Small intestine (tissue), 7 donors: ENCODE data around the gene FARS2. TPM values are rescaled to one million over a fixed set of nuclear protein-coding genes. Genes with fewer than 3 reads are reported as not detected.

Experiments
- DNase-seq, 2 donors: peaks; one replicate each; pipeline versions ENCODE4 v3.0.0 to v3.0.0-alpha.2; 2013
- FAIRE-seq: peaks from 2 replicates; lab custom pipeline; 2012; peaks lifted over from hg19 to GRCh38; lab: Jason Lieb, UNC
- H3K27ac ChIP-seq, 3 donors: one replicate each; pipeline ENCODE4 v1.5.1; 2013; ENCODE audit warnings: low read length in 2 of 3, mild to moderate bottlenecking in 2 of 3, control low read depth in 1 of 3, inconsistent platforms in 1 of 3, low read depth in 1 of 3, moderate library complexity in 1 of 3
- H3K27me3 ChIP-seq, 3 donors: one replicate each; pipeline ENCODE4 v1.6.1; 2013; ENCODE audit warnings: low read length in 3 of 3, inconsistent platforms in 1 of 3; ENCODE audit not compliant: control insufficient read depth in 3 of 3, insufficient read depth in 3 of 3
- H3K36me3 ChIP-seq, 3 donors: one replicate each; pipeline ENCODE4 v1.6.1; 2013; ENCODE audit warnings: low read length in 3 of 3, inconsistent platforms in 1 of 3, low read depth in 1 of 3, mild to moderate bottlenecking in 1 of 3, moderate library complexity in 1 of 3; ENCODE audit not compliant: control insufficient read depth in 3 of 3, insufficient read depth in 2 of 3
- H3K4me1 ChIP-seq, 3 donors: one replicate each; pipeline ENCODE4 v1.6.1; 2013; ENCODE audit warnings: low read length in 2 of 3, inconsistent platforms in 1 of 3, low read depth in 1 of 3, mild to moderate bottlenecking in 1 of 3, moderate library complexity in 1 of 3; ENCODE audit not compliant: control insufficient read depth in 3 of 3, insufficient read depth in 2 of 3
- H3K4me3 ChIP-seq, 3 donors: one replicate each; pipeline ENCODE4 v1.5.1; 2013; ENCODE audit warnings: low read length in 3 of 3, control low read depth in 1 of 3, inconsistent platforms in 1 of 3, low read depth in 1 of 3, mild to moderate bottlenecking in 1 of 3, moderate library complexity in 1 of 3
- H3K9me3 ChIP-seq, 2 donors: one replicate each; pipeline ENCODE4 v1.6.1; 2013; ENCODE audit warnings: low read depth in 1 of 2, low read length in 1 of 2; ENCODE audit not compliant: control insufficient read depth in 2 of 2, insufficient read depth in 1 of 2
- WGBS, 3 donors: extraction: QIAGEN DNeasy Blood & Tissue Kit; methylation state at CpG; one replicate each; pipeline ENCODE4 v1.1.7; 2013; 5-methylcytosine and 5-hydroxymethylcytosine counted together
- polyA plus RNA-seq, 4 donors: library from polyadenylated mRNA; stranded (reverse) in 3 of 4; unstranded in 1 of 4; fragments of 200-250 nt in 3 of 4; fragments of 120-200 nt in 1 of 4; gene quantifications; one replicate each; pipeline versions ENCODE4 v1.2.1 to v1.2.3, GENCODE V29; 2013
- donor health status: healthy with polysubstance abuse.
- donor health status: control.
- donor health status: control.
- donor health status: Bipolar disorder and iron deficiency.
- donor health status: healthy.

The FARS2 gene
- polyA plus RNA-seq, 4 donors, result 6.0 to 16.6 (median 11.8) TPM

- no peaks in the 10 kb centered on the region for H3K27me3 ChIP-seq
- FAIRE-seq, result no peak
- peak; percentile 36 to 37 for DNase-seq
- H3K27ac ChIP-seq, result no peak overlapping the region
- no peaks in the 10 kb centered on the region for H3K36me3 ChIP-seq
- H3K9me3 ChIP-seq, result no peaks in the 10 kb centered on the region
- no peak overlapping the region for H3K4me3 ChIP-seq
- no peaks in the 10 kb centered on the region for H3K4me1 ChIP-seq
- WGBS, 3 donors, result 80 to 89% (median 83%) methylated on average over 12 of the region's 12 CpGs
These were observed 484.9 kb downstream of the FARS2 start for GRCh38 chr6:5746053-5746758.

GRCh38 chr6:5746759-5747130, 485.4 kb downstream of the FARS2 start:
- Histone ChIP-seq H3K27me3 (no peaks in the 10 kb centered on the region), H3K36me3 (no peaks in the 10 kb centered on the region), H3K4me3 (no peak overlapping the region), H3K27ac (no peak overlapping the region), H3K9me3 (no peaks in the 10 kb centered on the region), H3K4me1 (no peaks in the 10 kb centered on the region)
- no peak for DNase-seq
- WGBS, 3 donors, result 97 to 99% (median 97%) methylated on average over 3 of the region's 3 CpGs
- FAIRE-seq, result no peak

- H3K27ac ChIP-seq, result no peak overlapping the region
- no peaks in the 10 kb centered on the region for H3K4me1 ChIP-seq
- H3K27me3 ChIP-seq, result no peaks in the 10 kb centered on the region
- H3K4me3 ChIP-seq, result no peak overlapping the region
- H3K9me3 ChIP-seq, result no peaks in the 10 kb centered on the region
- FAIRE-seq (no peak), DNase-seq (no peak)
- no peaks in the 10 kb centered on the region for H3K36me3 ChIP-seq
- WGBS, 3 donors, result 84 to 92% (median 90%) methylated on average over 2 of the region's 2 CpGs
These were observed 486.1 kb downstream of the FARS2 start for GRCh38 chr6:5747379-5747778.

GRCh38 chr6:5749016-5749650, 487.8 kb downstream of the FARS2 start:
- WGBS, 3 donors, result 91 to 95% (median 92%) methylated on average over 6 of the region's 6 CpGs
- Histone ChIP-seq H3K4me1 (no peaks in the 10 kb centered on the region), H3K27ac (no peak overlapping the region), H3K4me3 (no peak overlapping the region), H3K9me3 (peaks cover 0 to 7% of the 10 kb centered on the region in 2 donors), H3K36me3 (no peaks in the 10 kb centered on the region), H3K27me3 (no peaks in the 10 kb centered on the region)
- FAIRE-seq (no peak), DNase-seq (no peak)

- FAIRE-seq, result no peak
These were observed 488.4 kb downstream of the FARS2 start for GRCh38 chr6:5749651-5750215.

GRCh38 chr6:5751525-5752390, 490.4 kb downstream of the FARS2 start:
- Histone ChIP-seq H3K4me1 (no peaks in the 10 kb centered on the region), H3K4me3 (no peak overlapping the region), H3K9me3 (peaks cover 0 to 9% of the 10 kb centered on the region in 2 donors), H3K36me3 (no peaks in the 10 kb centered on the region), H3K27ac (no peak overlapping the region), H3K27me3 (no peaks in the 10 kb centered on the region)
- no peak for FAIRE-seq
- WGBS, 3 donors, result 85 to 94% (median 86%) methylated on average over 9 of the region's 9 CpGs
- DNase-seq, result no peak

More at GRCh38 chr6:5749651-5750215, 488.4 kb downstream of the FARS2 start:
- Histone ChIP-seq H3K4me1 (no peaks in the 10 kb centered on the region), H3K27ac (no peak overlapping the region), H3K4me3 (no peak overlapping the region), H3K27me3 (no peaks in the 10 kb centered on the region), H3K36me3 (no peaks in the 10 kb centered on the region), H3K9me3 (peaks cover 0 to 9% of the 10 kb centered on the region in 2 donors)
- WGBS, 3 donors, result 95% methylated on average over 9 of the region's 9 CpGs
- DNase-seq, result no peak

GRCh38 chr6:5752391-5752680, 491.0 kb downstream of the FARS2 start:
- no peak overlapping the region for H3K27ac ChIP-seq
- H3K4me1 ChIP-seq, result no peaks in the 10 kb centered on the region
- no peaks in the 10 kb centered on the region for H3K36me3 ChIP-seq
- 77 to 92% (median 88%) methylated on average over 5 of the region's 5 CpGs for WGBS, 3 donors
- H3K4me3 ChIP-seq, result no peak overlapping the region
- DNase-seq (no peak), FAIRE-seq (no peak)
- H3K27me3 ChIP-seq, result no peaks in the 10 kb centered on the region
- peaks cover 0 to 9% of the 10 kb centered on the region in 2 donors for H3K9me3 ChIP-seq

- H3K36me3 ChIP-seq, result no peaks in the 10 kb centered on the region
- H3K4me1 ChIP-seq, result no peaks in the 10 kb centered on the region
- H3K4me3 ChIP-seq, result no peak overlapping the region
- FAIRE-seq (no peak), DNase-seq (no peak)
- no peak overlapping the region for H3K27ac ChIP-seq
- H3K9me3 ChIP-seq, result peaks cover 0 to 9% of the 10 kb centered on the region in 2 donors
- H3K27me3 ChIP-seq, result no peaks in the 10 kb centered on the region
- 92 to 96% (median 94%) methylated on average over 4 of the region's 4 CpGs for WGBS, 3 donors
These were observed 491.9 kb downstream of the FARS2 start for GRCh38 chr6:5753209-5753608.
